GM12875 (cell line): ENCODE data around the gene ULK2.

ENCODE experiments used
- H3K4me3 ChIP-seq: one replicate; pipeline ENCODE4 v1.5.1; 2011; ENCODE audit warnings: low read depth, low read length, control low read depth
- CTCF ChIP-seq: IDR thresholded peaks from 2 replicates; pipeline ENCODE4 v1.5.1; 2011; ENCODE audit warnings: low read depth, mild to moderate bottlenecking, control low read depth, inconsistent platforms, low read length, moderate library complexity, borderline replicate concordance; ENCODE audit not compliant: insufficient read depth

The ULK2 gene

DNA sequence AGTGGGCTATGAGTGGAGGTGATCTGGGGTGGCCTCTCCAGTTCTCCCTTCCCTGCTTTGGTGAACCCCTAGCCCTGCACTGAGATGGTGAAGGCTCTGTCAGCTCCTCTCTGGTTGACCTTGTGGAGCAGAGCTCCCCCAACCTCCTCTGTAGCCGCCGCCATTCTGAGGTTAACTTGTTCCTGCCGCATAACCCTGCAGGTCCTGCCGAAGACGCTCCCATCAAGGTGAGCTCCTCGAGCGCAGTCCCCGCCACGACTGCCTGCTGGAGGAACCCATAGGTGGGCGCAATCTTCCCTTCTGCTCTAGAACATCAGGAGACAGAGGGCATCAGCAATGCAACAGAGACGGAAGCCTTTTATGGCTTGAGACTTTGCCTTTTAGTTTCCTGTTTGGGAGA, 136.1 kb downstream of the ULK2 start:
- no peak overlapping the region for H3K4me3 ChIP-seq
- TF ChIP-seq CTCF, result no peak

GRCh38 chr17:19730843-19731242, 136.9 kb downstream of the ULK2 start:
- H3K4me3 ChIP-seq, result no peak overlapping the region
- TF ChIP-seq CTCF, result no peak

DNA sequence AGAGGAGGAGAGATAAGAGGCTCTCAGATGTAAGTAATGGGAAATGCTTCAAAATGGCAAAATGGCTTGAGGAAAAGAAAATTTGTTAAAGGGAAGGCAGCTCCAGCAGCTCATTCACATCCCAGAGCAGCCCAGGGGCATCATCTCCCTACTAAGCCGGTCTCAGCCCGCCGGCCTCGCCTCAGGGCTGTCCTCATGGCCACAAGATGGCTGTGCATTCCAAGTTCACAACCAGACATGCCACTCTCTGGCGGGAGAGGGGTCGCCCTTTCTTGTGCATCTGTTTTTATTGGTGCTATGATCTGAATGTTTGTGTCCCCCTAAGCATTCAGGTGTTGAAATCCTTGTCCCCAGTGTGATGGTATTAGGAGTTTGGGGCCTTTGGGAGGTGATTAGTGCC, 137.8 kb downstream of the ULK2 start:
- no peak overlapping the region for H3K4me3 ChIP-seq
- TF ChIP-seq CTCF, result no peak

DNA sequence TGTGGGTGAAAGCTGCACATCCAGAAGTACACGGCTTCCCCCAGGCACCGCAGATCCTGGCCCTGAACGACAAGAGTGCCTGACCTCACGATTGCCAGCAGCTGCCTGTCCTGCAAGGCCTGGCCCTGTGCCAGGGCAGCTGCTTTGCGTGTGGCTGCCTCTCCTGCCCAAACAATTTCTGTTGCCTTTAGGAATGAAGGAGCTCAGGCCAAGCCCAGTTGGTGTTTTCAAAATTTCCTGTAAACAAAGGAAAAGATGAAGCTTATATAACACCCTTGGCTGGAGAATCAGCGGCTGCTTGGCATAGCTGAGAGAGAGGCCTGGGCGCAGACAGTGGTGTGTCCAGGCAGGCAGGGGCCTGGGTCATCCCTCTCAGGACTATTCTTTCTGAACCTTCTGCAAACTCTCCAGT, 139.6 kb downstream of the ULK2 start:
- no peak for TF ChIP-seq CTCF
- no peak overlapping the region for H3K4me3 ChIP-seq

- no peak for TF ChIP-seq CTCF
- H3K4me3 ChIP-seq, result no peak overlapping the region
Measured at GRCh38 chr17:19727501-19728078, 140.1 kb downstream of the ULK2 start.

GRCh38 chr17:19726631-19727376, 140.9 kb downstream of the ULK2 start:
- no peak overlapping the region for H3K4me3 ChIP-seq
- no peak for TF ChIP-seq CTCF

- no peak for TF ChIP-seq CTCF
- H3K4me3 ChIP-seq, result no peak overlapping the region
Measured at GRCh38 chr17:19725486-19725885, 142.2 kb downstream of the ULK2 start.
